Measurements from ENCODE around the gene MYOT.

DNA sequence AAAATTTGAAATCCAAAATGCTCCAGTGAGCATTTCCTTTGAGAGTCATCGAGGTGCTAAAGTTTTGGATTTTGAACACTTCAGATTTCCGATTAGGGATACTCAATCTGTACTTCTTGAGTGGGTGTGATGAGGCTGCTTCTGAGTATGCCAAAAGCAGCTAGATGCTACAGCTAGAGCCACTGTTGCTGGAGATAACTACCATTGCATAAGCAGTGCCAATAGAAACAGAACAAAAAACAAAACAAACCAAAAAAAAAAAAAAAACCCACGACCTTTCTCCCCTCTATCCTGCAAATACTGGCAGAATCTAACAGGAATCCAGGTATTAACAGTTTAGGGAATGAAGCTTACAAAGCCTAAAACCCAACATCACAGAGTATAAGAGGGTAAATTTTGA is 65.1 kb downstream of the MYOT start:
- TF ChIP-seq, protein P1, sequence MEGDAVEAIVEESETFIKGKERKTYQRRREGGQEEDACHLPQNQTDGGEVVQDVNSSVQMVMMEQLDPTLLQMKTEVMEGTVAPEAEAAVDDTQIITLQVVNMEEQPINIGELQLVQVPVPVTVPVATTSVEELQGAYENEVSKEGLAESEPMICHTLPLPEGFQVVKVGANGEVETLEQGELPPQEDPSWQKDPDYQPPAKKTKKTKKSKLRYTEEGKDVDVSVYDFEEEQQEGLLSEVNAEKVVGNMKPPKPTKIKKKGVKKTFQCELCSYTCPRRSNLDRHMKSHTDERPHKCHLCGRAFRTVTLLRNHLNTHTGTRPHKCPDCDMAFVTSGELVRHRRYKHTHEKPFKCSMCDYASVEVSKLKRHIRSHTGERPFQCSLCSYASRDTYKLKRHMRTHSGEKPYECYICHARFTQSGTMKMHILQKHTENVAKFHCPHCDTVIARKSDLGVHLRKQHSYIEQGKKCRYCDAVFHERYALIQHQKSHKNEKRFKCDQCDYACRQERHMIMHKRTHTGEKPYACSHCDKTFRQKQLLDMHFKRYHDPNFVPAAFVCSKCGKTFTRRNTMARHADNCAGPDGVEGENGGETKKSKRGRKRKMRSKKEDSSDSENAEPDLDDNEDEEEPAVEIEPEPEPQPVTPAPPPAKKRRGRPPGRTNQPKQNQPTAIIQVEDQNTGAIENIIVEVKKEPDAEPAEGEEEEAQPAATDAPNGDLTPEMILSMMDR (IDR thresholded peaks at IDR 0.05; ENCODE audit: low read length) = no peak
- TF ChIP-seq EZH2 (optimal IDR thresholded peaks at IDR 0.05; ENCODE audit: low read depth, low read length) = no peak
